GM21528 (cell line): ENCODE data around the gene GSTCD.
"Not testable (repeated sequence)": the region's sequence is repeated elsewhere in the genome, so short reads cannot be mapped to it uniquely, and the experiment has no call there.

Experiments
- ATAC-seq: cut with Tn5 transposase; IDR thresholded peaks from one replicate; pipeline ENCODE4 v1.9.1; 2021; ENCODE audit warnings: mild to moderate bottlenecking, moderate library complexity; ENCODE audit not compliant: unreplicated experiment, low FRiP score

The GSTCD gene

GRCh38 chr4:105714071-105714521, 5.5 kb downstream of the GSTCD start:
- ATAC-seq = peak; percentile 66

GRCh38 chr4:105714932-105715331, 6.3 kb downstream of the GSTCD start:
- ATAC-seq = no peak

DNA sequence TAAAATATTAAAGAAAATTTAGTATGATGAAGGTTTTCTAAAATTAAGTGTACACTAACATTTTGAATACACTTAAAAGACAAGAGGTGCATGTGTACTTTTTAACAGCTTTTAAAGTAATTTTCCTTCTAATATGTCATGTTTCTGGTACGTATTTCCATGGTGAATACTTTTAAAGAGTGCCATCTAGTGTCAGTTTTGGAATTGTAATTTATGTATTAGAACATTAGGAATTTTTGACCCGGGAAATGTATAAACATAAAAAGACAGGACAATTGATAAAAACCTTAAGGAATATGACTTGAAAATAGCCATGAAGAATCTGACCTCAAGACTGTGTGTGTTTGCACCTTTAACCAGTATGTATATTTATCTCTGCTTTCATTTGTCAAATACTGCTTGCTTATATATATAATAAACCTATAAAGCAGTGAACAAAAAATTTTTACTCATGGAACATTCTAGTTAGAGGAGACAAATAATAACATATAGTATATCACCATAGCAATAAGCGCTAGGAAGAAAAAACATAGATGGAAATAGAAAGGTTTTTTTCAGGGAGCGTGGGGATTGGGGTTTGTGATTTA, 7.2 kb downstream of the GSTCD start:
- no peak for ATAC-seq

GRCh38 chr4:105719204-105719603, 10.6 kb downstream of the GSTCD start:
- no peak for ATAC-seq

DNA sequence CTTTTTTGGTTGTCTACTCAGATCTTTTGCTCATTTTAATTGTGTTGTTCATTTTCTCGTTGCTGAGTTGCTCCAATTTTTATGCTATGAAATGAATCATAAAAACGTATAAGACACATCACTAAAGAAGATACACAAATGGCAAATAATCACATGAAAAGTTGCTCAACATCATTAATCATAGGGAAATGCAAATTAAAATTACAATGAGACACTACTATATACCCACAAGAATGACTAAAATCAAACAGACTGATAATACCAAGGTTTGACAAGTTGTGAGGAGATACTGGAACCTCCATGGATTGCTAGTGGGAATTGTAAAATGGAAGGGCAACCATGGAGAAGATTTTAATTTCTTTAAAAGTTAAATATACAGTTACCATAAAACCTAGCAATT, 17.0 kb downstream of the GSTCD start:
- ATAC-seq = no peak

GRCh38 chr4:105729895-105730294, 21.3 kb downstream of the GSTCD start:
- not testable (repeated sequence) for ATAC-seq

- ATAC-seq = not testable (repeated sequence)
Measured at GRCh38 chr4:105735217-105735616, 26.6 kb downstream of the GSTCD start.

- ATAC-seq = no peak
Measured at GRCh38 chr4:105741548-105741947, 33.0 kb downstream of the GSTCD start.

GRCh38 chr4:105748222-105748621, 39.6 kb downstream of the GSTCD start:
- no peak for ATAC-seq

DNA sequence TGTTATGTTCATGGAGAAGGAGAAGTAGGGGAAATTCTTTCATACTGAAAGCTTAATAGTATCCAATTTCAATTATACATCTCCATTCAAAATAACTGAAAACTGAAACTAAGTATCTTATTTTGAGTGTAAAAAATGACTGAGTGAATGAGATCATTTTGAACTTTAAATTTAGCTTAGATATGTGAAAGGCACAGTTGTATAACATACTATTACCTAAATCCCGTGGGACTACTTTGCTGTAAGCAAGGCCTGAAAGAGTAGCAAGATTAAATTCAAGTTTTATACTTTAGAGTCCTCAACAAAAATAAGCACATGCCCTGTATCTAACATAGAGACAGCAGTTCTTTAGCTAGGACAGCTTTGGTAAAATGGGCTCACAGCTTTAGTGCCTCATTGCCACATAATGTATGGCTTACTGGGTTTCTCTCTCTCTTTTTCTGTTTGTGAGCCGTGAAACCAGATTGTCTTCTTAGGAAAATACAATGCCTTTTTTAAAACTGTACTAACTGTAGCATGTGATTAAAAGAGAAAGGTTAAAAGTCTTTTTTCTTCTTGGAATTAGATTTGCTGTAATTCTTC, 43.2 kb downstream of the GSTCD start:
- no peak for ATAC-seq

- no peak for ATAC-seq
Measured at GRCh38 chr4:105753361-105753760, 44.8 kb downstream of the GSTCD start.

- ATAC-seq = no peak
Measured at GRCh38 chr4:105755375-105755774, 46.8 kb downstream of the GSTCD start.

GRCh38 chr4:105758958-105759357, 50.4 kb downstream of the GSTCD start:
- ATAC-seq = no peak

- ATAC-seq = no peak
Measured at GRCh38 chr4:105765690-105766407, 57.3 kb downstream of the GSTCD start.

- no peak for ATAC-seq
Measured at GRCh38 chr4:105767579-105767978, 59.0 kb downstream of the GSTCD start.

- ATAC-seq = not testable (repeated sequence)
Measured at GRCh38 chr4:105770524-105770923, 61.9 kb downstream of the GSTCD start.

GRCh38 chr4:105772065-105772464, 63.5 kb downstream of the GSTCD start:
- ATAC-seq = not testable (repeated sequence)

- ATAC-seq = not testable (repeated sequence)
Measured at GRCh38 chr4:105775760-105776415, 67.3 kb downstream of the GSTCD start.

DNA sequence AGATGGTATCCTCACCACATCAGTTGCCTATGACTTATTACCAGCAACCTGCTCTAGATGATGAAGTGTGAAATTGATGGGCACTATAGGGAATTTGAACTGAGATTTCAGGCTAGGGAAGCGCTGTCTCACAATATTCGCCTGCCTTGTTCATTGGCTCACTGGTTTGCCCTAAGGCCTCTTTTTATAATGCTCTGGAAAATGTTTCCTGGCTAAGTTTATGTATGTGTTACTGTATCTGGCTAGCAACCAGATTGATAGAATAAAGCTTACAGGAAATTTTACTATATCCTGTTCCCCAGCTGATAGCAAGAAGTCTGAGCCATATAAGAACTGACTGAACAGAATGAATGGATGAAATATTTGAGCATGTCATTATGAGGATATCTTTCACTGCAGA, 71.6 kb downstream of the GSTCD start:
- no peak for ATAC-seq

- no peak for ATAC-seq
Measured at GRCh38 chr4:105784761-105785160, 76.2 kb downstream of the GSTCD start.

GRCh38 chr4:105785792-105786191, 77.2 kb downstream of the GSTCD start:
- ATAC-seq = no peak
